Ishikawa (cell line): Measurements from ENCODE around the gene DLK2.

ENCODE experiments used
- CEBPB ChIP-seq: IDR thresholded peaks from 2 replicates; pipeline ENCODE4 v1.6.1; 2012
- CREB1 ChIP-seq: IDR thresholded peaks from 2 replicates; pipeline ENCODE4 v1.6.1; 2012; ENCODE audit warnings: low read depth
- EGR1 ChIP-seq: IDR thresholded peaks from 2 replicates; pipeline ENCODE4 v1.6.1; 2012
- EP300 ChIP-seq: IDR thresholded peaks from 2 replicates; pipeline ENCODE4 v1.6.1; 2012; ENCODE audit warnings: borderline replicate concordance
- FOXM1 ChIP-seq: IDR thresholded peaks from 2 replicates; pipeline ENCODE4 v1.6.1; 2012; ENCODE audit warnings: low read depth, borderline replicate concordance
- MAX ChIP-seq: IDR thresholded peaks from 2 replicates; pipeline ENCODE4 v1.6.1; 2012
- NFIC ChIP-seq: IDR thresholded peaks from 2 replicates; pipeline ENCODE4 v1.6.1; 2012
- RAD21 ChIP-seq: IDR thresholded peaks from 2 replicates; pipeline ENCODE4 v1.6.1; 2012; ENCODE audit warnings: low read depth
- REST ChIP-seq: IDR thresholded peaks from 2 replicates; pipeline ENCODE4 v1.6.1; 2012; ENCODE audit warnings: low read depth, mild to moderate bottlenecking
- TAF1 ChIP-seq: IDR thresholded peaks from 2 replicates; pipeline ENCODE4 v1.6.1; 2012; ENCODE audit warnings: low read depth, mild to moderate bottlenecking
- TCF12 ChIP-seq: IDR thresholded peaks from 2 replicates; pipeline ENCODE4 v1.6.1; 2012; ENCODE audit warnings: low read depth
- TEAD4 ChIP-seq: IDR thresholded peaks from 2 replicates; pipeline ENCODE4 v1.6.1; 2012
- USF1 ChIP-seq: IDR thresholded peaks from 2 replicates; pipeline ENCODE4 v1.6.1; 2012
- YY1 ChIP-seq: IDR thresholded peaks from 2 replicates; pipeline ENCODE4 v1.6.1; 2012; ENCODE audit warnings: low read depth
- ZBTB7A ChIP-seq: IDR thresholded peaks from 2 replicates; pipeline ENCODE4 v1.6.1; 2012; ENCODE audit warnings: low read depth

The DLK2 gene

GRCh38 chr6:43448916-43449315 lies 6.4 kb downstream of the DLK2 start:
- TF ChIP-seq EP300 (no peak), YY1 (no peak), TEAD4 (no peak), MAX (no peak), EGR1 (no peak), FOXM1 (no peak), TCF12 (no peak), CREB1 (no peak), REST (no peak), RAD21 (no peak), TAF1 (no peak), NFIC (no peak), CEBPB (no peak), USF1 (no peak), ZBTB7A (no peak)

GRCh38 chr6:43447604-43448003 lies 7.7 kb downstream of the DLK2 start:
- no peak for TF ChIP-seq CEBPB
- no peak for TF ChIP-seq REST
- TF ChIP-seq MAX = no peak
- no peak for TF ChIP-seq NFIC

- TF ChIP-seq CREB1 (no peak), CEBPB (no peak), TEAD4 (no peak), MAX (no peak), TCF12 (no peak), EP300 (no peak), USF1 (no peak), NFIC (no peak), YY1 (no peak), REST (no peak), EGR1 (no peak), FOXM1 (no peak), TAF1 (no peak), ZBTB7A (no peak), RAD21 (no peak)
Observed at GRCh38 chr6:43445576-43445975, 9.8 kb downstream of the DLK2 start.

GRCh38 chr6:43444582-43444981 lies 10.8 kb downstream of the DLK2 start:
- no peak for TF ChIP-seq TEAD4
- TF ChIP-seq CREB1 = no peak
- TF ChIP-seq ZBTB7A = no peak
- TF ChIP-seq REST = no peak
- no peak for TF ChIP-seq TAF1
- no peak for TF ChIP-seq USF1
- TF ChIP-seq TCF12 = no peak
- no peak for TF ChIP-seq EP300
- no peak for TF ChIP-seq CEBPB
- no peak for TF ChIP-seq EGR1
- no peak for TF ChIP-seq MAX
- TF ChIP-seq RAD21 = no peak
- TF ChIP-seq YY1 = no peak
- no peak for TF ChIP-seq NFIC
- no peak for TF ChIP-seq FOXM1
